ENCODE results near the gene WNK2. TPM values are rescaled to one million over a fixed set of nuclear protein-coding genes. Genes with fewer than 3 reads are reported as not detected.
A peak's percentile ranks its signal among the peaks of the same experiment; 100 is the strongest.

WNK2 gene
- total and polyA plus RNA-seq, 12 donors, result 1.1 to 17.6 (median 8.4) TPM

GRCh38 chr9:93235300-93235960 lies 51.5 kb downstream of the WNK2 start:
- Histone ChIP-seq H3K27me3 (no peaks in the 10 kb centered on the region), H3K4me1 (replicated peaks in 1 of 2) (no peaks in the 10 kb centered on the region), H3K4me3 (no peak overlapping the region), H3K9me3 (replicated peaks in 1 of 3) (no peaks in the 10 kb centered on the region), H3K36me3 (replicated peaks in 1 of 2) (no peaks in the 10 kb centered on the region), H3K27ac (peak overlapping the region in 1 of 5 donors; percentile 26)
- DNase-seq, result no peak
- intact Hi-C loops (cut with DNase I), result no loop called here
- TF ChIP-seq CTCF (IDR thresholded peaks at IDR 0.05), result no peak
- no peak for TF ChIP-seq POLR2A (IDR thresholded peaks at IDR 0.05)
- WGBS, 4 donors, result 75 to 85% (median 81%) methylated on average over 11 to 16 of the region's 16 CpGs

- Histone ChIP-seq H3K9me3 (replicated peaks in 1 of 3) (no peaks in the 10 kb centered on the region), H3K36me3 (replicated peaks in 1 of 2) (no peaks in the 10 kb centered on the region), H3K4me3 (no peak overlapping the region), H3K4me1 (replicated peaks in 1 of 2) (no peaks in the 10 kb centered on the region), H3K27ac (no peak overlapping the region), H3K27me3 (no peaks in the 10 kb centered on the region)
- TF ChIP-seq POLR2A (IDR thresholded peaks at IDR 0.05), result no peak
- no peak for TF ChIP-seq CTCF (IDR thresholded peaks at IDR 0.05)
- intact Hi-C loops (cut with DNase I), result no loop called here
- WGBS, 4 donors, result 84 to 90% (median 89%) methylated on average over 12 to 15 of the region's 15 CpGs
- DNase-seq, result no peak
Measured at GRCh38 chr9:93236541-93237206, 52.7 kb downstream of the WNK2 start.

- WGBS, 4 donors, result 71 to 84% (median 76%) methylated on average over 2 of the region's 2 CpGs
- no peaks in the 10 kb centered on the region for H3K9me3 ChIP-seq (replicated peaks in 1 of 3)
- H3K36me3 ChIP-seq (replicated peaks in 1 of 2), result no peaks in the 10 kb centered on the region
- intact Hi-C loops (cut with DNase I), result no loop called here
- DNase-seq, result no peak
- H3K4me1 ChIP-seq (replicated peaks in 1 of 2), result no peaks in the 10 kb centered on the region
- no peak overlapping the region for H3K4me3 ChIP-seq
- TF ChIP-seq POLR2A (IDR thresholded peaks at IDR 0.05) (no peak), CTCF (IDR thresholded peaks at IDR 0.05) (no peak)
- H3K27me3 ChIP-seq, result no peaks in the 10 kb centered on the region
- H3K27ac ChIP-seq, result no peak overlapping the region
Measured at GRCh38 chr9:93237540-93237939, 53.6 kb downstream of the WNK2 start.

- H3K4me1 ChIP-seq (replicated peaks in 1 of 2), result no peaks in the 10 kb centered on the region
- WGBS, 4 donors, result 88 to 94% (median 91%) methylated on average over 16 to 19 of the region's 19 CpGs
- intact Hi-C loops (cut with DNase I), result no loop called here
- no peaks in the 10 kb centered on the region for H3K27me3 ChIP-seq
- no peak for TF ChIP-seq CTCF (IDR thresholded peaks at IDR 0.05)
- TF ChIP-seq POLR2A (IDR thresholded peaks at IDR 0.05), result no peak
- H3K27ac ChIP-seq, result no peak overlapping the region
- DNase-seq, result no peak
- H3K36me3 ChIP-seq (replicated peaks in 1 of 2), result no peaks in the 10 kb centered on the region
- no peaks in the 10 kb centered on the region for H3K9me3 ChIP-seq (replicated peaks in 1 of 3)
- H3K4me3 ChIP-seq, result no peak overlapping the region
Measured at GRCh38 chr9:93238953-93239925, 55.3 kb downstream of the WNK2 start.

Measured in adrenal gland (tissue), 12 donors.